Cortex of kidney (tissue), 1 donor: ENCODE measurements around the gene DNAH12.
"Not testable (repeated sequence)": the region's sequence is repeated elsewhere in the genome, so short reads cannot be mapped to it uniquely, and the experiment has no call there.

Source experiments
- DNase-seq: peaks from one replicate; lab custom pipeline; 2025; lab: John Stamatoyannopoulos, UW

Gene DNAH12

DNA sequence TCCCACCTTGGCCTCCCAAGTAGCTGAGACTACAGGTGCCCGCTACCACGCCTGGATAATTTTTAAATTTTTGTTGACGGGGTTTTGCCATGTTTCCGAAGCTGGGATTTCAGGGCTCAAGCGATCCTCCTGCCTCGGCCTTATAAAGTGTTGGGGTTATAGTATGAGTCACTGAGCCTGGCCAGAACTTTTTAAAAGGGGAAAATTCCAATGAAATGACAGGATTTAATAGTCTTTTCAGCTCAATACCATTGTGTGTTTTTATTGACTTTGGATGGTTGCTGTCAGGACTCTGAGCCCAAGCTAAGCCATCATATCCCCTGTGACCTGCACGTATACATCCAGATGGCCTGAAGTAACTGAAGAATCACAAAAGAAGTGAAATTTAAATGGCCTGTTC is 240.6 kb downstream of the DNAH12 start:
- not testable (repeated sequence) for DNase-seq

DNA sequence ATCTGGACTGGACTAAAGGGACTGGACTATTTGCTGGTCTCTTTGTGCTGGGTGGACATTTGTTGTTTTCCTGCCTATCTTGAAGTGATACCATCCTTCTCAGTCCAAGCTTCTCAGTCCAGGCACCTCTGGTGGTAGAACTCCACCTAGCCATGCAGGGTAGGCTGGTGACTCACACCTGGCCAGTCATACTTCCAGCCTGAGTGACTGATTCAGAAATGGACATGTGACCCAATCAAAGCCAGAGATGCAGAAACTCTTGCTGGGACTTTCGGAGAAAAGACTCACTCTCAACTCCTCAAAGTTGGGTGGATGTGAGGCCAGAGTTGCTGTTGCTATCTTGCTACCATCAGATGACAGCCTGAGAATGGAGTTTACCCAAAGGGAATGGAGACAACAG is 246.1 kb downstream of the DNAH12 start:
- no peak for DNase-seq

DNA sequence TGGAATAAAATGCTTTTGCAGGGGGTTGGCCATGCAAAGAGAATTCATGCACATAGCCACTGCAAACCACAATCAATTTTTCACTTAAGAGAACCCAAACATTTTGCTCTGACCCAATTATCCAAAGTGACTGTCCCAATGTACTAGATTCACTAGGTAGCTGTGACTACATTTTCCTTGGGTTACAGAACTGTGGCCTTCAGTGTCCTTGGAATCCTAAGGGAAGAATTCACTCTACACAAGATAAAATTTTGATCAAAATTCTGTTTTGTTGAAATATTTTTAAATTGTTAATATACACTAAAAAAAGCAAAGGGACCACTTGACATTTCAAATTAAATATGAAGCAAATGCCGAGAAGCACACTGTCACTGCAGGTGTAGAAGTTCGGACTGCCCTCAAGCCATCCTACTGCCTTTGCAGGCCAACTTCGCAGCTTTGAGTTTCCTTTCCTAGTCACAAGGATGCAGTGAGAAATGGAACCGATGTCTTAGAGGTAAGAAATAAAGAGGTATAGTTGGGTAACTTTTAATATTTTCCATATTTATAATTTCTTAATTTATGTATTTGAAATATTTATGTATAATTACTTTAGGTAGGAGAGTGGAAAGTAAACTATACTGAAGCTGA is 251.1 kb downstream of the DNAH12 start:
- no peak for DNase-seq

DNA sequence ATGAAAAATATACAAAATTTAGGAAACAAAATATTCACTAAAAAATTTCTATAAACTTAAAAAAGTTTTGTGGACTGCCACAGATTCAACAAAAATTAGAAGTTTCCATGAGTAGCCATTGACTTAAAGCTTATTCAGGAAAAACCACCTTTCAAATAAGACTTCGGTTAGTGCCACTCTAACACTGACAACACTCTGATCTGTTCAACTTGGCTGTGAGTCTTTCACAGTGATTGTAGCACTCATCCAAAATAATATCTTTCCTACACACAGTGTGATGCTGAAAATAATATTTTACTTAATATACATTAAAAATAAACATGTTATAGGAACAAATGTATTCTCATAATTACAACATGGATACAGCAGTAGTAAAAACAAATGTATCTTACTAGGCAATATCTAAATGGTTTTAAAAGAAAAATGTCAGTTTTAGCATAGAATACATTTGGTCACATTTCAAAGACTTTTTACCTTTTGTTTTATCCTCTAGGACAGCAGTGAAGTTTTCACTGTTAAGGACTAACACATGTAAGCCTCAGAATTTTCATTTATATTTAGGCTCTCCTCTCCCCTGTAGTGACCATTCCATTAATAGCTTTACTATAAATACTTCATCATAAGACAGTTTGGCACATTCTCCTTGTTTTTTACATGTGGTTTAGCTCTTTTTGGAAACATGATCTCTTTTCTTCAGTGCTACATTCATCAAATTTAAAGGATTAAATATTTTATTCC is 251.8 kb downstream of the DNAH12 start, which contains the start of gene ASB14:
Gene ASB14, minus strand, starts transcription at position 527 of the 738 bp plus-strand sequence. CDS start 652 bp downstream, outside the sequence.
- no peak for DNase-seq

DNA sequence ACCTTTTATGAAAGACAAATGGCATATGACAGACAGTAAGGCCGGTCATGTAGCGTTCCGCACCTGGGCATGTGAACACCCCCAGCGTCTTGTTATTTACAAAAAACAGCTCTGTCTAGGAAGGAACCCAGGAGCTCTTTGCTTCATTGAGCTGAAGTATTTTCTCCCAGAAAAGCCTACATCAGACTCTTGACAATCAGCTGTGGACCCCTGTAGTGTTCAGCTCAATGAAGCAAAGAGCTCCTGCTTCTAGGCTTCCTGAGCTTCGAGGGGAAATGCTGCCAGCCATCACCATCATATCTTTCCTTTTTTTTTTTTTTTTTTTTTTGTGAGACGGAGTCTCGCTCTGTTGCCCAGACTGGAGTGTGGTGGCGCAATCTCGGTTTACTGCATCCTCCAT is 255.7 kb downstream of the DNAH12 start:
- no peak for DNase-seq

DNA sequence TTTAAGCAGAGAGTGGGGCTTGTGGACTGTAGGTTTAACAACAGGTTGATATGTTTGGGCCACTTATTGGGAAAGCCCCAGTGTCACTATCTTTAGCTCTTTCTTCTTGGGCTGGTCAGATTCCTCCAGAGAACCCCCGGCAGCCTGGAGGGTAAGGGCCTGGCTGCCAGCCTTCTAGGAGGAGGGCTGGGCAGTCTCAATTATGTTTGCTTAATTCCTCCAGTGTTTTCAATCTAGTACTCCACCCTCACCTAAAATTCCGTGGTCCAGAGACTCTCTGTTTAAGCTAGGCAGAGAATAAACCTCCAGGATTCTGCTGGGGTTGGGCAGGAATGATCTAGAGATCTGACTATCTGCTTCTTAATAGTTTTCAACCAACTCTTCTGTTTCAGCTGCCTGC is 256.9 kb downstream of the DNAH12 start:
- no peak for DNase-seq

DNA sequence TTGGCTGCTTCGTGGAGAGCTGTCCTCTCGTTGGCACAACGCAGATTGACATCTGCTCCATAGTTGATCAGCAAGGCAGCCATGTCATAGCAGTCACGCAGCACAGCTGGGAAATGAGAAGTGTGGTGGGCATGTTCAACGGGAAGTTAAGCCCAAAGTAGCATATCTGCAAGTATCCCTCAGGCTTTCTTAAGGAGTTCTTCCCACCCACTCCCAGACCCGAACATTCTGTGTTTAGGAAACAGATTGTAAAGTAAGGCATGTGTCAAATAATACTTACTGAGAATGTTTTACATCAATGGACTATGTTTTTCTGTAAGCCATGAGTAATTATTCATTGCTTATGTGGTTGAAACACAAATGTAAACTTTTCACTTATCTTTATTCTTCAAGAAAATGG is 260.8 kb downstream of the DNAH12 start:
- no peak for DNase-seq

DNA sequence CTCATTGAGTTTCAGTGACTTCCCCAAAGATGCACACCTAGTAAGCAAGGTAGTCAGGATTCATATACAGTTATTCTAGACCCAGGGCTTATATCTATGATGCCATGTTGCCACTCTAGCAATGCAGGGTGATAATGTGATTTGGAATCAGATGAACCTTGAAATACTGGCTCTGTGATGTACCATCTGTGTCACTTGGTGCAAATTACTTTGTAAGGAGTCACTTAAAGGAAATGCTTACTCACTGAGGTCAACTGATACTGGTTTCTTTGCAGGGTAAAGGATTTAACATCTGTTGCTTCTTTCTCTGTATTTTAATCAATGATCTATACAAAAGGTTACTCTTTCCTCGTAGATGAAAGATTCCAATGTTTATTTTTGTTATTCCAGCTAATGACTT is 262.4 kb downstream of the DNAH12 start:
- DNase-seq, result no peak

DNA sequence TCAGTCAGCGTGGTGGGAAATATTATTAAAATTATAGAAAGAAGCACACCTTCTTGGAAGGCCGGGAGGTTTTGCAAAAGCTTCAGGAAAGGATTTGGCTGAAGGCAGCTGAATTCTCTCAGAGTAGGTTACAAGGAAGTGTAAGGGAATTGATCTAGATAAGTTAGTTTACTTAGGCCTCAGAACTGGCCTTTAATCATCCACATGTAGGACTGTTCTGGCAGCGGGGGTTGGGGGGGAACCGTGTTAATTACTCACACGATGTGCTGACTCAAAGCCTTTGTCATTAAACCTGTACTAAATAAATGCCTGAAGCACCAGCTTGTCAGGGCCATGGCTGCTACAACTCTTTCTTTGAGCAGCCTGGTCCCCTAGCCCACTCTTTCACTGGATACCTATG is 264.5 kb downstream of the DNAH12 start:
- DNase-seq, result no peak

DNA sequence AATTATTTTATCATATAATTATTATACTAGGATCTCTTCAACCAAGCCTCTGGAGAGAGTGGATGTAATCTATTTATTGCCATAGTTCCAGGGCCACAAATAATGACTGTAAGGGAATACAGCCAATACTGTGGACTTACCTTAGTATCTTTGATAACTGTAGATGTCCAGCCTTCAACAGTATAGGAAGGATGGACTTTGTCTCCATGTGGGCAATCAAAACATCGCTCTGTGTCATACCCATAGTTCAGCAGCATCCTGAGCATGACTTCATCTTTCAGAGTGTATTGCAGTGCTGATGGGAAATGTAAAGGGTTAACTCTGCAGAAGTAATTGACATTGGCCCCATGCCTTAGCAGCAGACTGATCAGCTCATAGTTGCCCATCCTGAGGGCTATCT is 265.9 kb downstream of the DNAH12 start:
- DNase-seq, result no peak

DNA sequence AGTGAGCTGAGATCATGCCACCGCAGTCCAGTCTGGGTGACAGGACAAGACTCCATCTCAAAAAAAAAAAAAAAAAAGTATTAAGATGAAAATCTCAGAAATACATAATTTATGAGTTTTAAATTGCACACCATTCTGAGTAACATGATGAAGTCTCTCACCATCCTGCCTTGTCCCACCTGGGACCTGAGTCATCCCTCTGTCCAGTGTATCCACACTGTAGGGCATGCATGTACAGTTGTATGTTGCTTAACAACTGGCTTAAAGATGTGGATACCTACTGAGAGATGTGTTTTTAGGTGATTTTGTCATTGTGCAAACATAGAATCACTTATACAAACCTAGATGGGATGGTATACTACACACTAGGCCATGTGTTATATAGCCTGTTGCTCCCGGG is 268.8 kb downstream of the DNAH12 start:
- DNase-seq, result no peak

DNA sequence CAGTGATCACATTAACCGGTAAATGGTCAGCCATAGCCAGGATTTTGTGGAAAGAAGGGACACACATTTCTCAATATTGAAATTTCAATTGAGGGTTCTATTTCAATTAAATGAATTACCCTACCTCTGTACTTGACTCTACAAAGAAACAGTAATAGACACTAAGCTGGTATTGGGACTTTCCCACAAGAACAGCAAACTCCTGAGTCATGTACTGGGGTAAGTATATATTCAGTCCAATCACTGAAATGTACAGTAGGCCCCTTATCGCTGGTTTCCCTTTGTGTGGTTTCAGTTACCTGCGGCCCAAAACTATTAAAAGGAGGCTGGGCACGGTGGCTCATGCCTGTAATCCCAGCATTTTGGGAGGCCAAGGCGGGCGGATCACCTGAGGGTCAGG is 269.3 kb downstream of the DNAH12 start:
- no peak for DNase-seq

DNA sequence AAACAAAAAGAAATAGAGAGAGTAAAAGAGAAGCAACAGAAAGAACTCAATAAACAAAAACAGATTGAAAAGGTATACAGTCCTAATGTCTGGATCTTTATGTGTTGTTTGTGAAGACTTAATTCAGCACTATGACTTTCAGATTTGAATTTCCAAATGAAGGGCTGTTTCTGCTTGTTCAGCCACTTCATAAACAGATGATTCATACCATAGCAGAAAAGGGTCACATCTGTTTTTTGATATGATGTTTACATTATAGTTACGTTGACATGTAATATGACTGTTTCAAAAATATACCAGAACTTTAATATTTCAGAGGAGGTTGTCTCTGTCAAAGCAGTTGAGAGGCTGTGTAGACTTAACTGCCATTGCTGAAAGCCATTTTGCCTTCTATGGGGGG is 275.7 kb downstream of the DNAH12 start:
- DNase-seq, result no peak

DNA sequence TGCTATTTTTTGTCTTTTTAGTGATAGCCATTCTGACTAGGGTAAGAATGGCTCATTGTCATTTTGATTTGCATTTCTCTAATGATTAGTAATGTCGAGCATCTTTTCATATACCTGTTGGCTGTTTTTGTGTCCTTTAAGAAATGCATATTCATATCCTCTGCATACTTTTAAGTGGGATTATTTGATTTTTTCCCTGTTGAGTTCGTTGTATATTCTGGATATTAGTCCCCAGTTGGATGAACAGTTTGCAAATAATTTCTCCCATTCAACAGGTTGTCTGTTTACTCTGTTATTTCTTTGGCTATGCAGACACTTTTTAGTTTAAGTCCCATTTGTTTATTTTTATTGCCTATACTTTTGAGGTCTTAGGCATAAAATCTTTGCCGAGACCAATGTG is 282.2 kb downstream of the DNAH12 start:
- no peak for DNase-seq

DNA sequence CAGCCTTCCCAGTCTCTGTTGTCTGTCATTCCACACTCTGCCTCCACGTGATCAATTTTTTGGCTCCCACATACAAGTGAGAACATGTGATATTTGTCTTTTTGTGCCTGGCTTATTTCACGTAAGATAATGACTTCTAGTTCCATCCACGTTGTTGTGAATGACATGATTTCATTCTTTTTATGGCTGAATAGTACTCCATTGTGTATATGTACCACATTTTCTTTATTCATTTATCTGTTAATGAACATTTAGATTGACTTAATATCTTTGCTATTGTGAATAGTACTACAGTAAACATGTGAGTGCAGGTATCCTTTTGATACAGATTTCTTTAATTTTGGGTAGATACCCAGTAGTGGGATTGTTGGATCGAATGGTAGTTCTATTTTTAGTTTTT is 283.0 kb downstream of the DNAH12 start:
- no peak for DNase-seq

DNA sequence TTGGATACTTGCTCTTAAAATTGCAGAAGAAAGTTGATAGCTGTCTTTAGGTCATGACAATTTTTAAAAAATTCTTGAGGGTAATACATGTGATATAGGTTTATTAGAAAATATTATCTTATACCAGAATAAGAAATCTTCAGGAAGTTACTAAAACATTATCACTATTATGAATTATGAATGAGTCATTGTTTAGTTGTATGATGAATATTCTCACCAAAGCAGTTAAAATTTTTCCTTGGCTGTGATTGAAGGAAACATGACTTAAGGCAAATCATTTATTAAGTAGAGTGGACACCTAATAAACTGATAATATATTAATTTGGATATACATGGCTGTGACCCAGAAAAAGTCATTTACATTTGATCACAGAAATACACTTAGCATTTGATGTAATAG is 286.5 kb downstream of the DNAH12 start:
- no peak for DNase-seq

DNA sequence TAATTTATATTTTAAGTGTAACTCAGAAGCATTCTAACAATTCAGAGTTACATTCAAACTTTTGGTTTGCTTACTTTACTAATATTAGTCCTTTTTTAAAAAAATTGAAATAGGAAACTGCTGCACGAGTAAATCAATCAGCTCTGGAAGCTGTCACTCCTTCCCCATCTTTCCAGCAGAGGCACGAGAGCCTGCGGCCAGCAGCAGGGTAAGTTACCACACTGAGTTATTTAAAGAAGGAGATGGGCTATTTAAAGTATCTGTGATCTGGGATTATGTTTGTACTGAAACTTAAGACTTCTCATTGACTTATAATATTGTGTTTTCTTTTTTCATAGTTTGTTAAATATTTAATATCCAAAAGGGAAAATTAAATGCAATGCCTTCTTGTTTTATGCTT is 287.3 kb downstream of the DNAH12 start:
- DNase-seq, result no peak

DNA sequence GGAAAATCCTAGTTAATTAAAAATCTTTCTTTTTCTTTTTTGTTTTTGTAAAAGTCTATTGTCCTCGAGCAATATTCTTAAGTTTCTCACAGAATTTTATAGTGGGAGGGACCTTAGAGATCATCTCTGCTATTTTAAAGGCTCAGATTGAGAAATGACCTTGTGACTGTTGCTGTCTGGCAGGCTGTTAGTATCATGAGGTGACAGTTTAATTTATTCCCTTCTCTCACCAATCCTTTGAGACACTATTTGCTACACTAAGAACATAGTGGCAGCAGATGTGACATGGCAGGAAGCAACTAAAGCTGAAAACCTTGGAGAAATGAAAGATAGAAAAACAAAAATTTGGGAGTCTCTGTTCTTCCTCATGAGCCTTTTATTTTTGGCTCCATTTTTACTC is 291.7 kb downstream of the DNAH12 start:
- no peak for DNase-seq

DNA sequence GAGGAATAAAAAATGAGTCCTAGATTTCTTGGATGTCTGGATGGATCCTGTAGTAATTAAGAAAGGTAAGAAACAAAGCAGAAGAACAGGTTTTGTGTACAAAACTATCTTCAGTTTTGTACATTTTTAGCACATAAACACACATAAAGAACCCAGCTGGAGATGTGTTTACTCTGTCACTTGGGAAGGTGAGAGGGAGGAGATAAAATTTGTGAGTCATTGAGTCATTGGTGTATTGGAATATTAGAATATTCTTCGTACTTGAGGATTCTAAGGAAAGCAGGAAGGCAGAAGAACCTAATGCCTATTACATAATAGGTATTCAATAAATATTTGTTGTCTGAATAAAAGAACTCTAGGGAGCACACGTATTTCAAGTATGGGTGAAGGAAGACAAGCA is 299.2 kb downstream of the DNAH12 start:
- no peak for DNase-seq
